Neural crest cell (in vitro differentiated cells): Measurements from ENCODE around the gene RALGAPA2. TPM values are rescaled to one million over a fixed set of nuclear protein-coding genes. Genes with fewer than 3 reads are reported as not detected.

Source experiments
- DNase-seq: peaks from one replicate; pipeline ENCODE4 v3.0.0; 2021; ENCODE audit warnings: low read depth, mixed read lengths, low spot score
- H3K27ac Mint-ChIP-seq: one replicate; pipeline ENCODE4 v1.8.0; 2021; ENCODE audit warnings: mild to moderate bottlenecking, mixed read lengths; ENCODE audit not compliant: unreplicated experiment
- H3K27me3 Mint-ChIP-seq: 2 replicates; pipeline ENCODE4 v1.8.0; 2021; ENCODE audit warnings: low read depth, mild to moderate bottlenecking, mixed read lengths
- H3K36me3 Mint-ChIP-seq: 2 replicates; pipeline ENCODE4 v1.8.0; 2021; ENCODE audit warnings: low read depth, mild to moderate bottlenecking, mixed read lengths
- H3K4me1 Mint-ChIP-seq: 2 replicates; pipeline ENCODE4 v1.8.0; 2021; ENCODE audit warnings: mixed read lengths
- H3K4me3 Mint-ChIP-seq: one replicate; pipeline ENCODE4 v1.8.0; 2021; ENCODE audit warnings: mild to moderate bottlenecking, mixed read lengths
- H3K9me3 Mint-ChIP-seq: 2 replicates; pipeline ENCODE4 v1.8.0; 2021; ENCODE audit warnings: mixed read lengths
- CTCF ChIP-seq: fragments of 200-600 bp; sonication (generic); conservative IDR thresholded peaks from 2 replicates; pipeline ENCODE4 v1.5.0; 2021; ENCODE audit warnings: antibody characterized with exemption, mild to moderate bottlenecking
- total RNA-seq: library from RNA; stranded (reverse); gene quantifications from 2 replicates; pipeline ENCODE4 v1.2.1, GENCODE V29; 2021

RALGAPA2 gene
- total RNA-seq, 1 donor from 2014 or later, result 29.3 TPM

- H3K27ac Mint-ChIP-seq, result no peak overlapping the region
- no peak for TF ChIP-seq CTCF
- no peaks in the 10 kb centered on the region for H3K4me1 Mint-ChIP-seq
- no peaks in the 10 kb centered on the region for H3K9me3 Mint-ChIP-seq
- DNase-seq, result no peak
- H3K36me3 Mint-ChIP-seq, result no peaks in the 10 kb centered on the region
- H3K4me3 Mint-ChIP-seq, result no peak overlapping the region
- peaks cover 17% of the 10 kb centered on the region for H3K27me3 Mint-ChIP-seq
Measured at GRCh38 chr20:20754714-20755113, 42.3 kb upstream of the RALGAPA2 start.

DNA sequence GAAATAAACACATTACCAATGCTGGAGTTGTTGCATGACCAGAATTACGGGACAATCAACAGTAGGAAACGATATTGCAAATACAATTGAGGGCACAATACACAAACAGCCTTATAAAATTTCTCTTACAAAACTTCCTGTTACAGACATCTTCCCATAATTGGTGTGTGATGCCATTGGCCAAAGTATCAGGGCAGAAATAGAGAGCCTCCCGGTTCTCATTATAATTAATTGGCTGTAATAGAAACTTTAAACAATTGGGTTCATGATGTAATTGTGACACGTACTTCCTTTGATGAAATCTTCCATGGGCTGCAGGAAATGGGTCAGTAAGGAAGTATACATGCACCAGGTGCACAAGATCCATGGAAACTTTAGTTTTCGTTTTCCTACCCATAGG lies 40.3 kb upstream of the RALGAPA2 start:
- Mint-ChIP-seq H3K9me3 (peaks cover 5% of the 10 kb centered on the region), H3K36me3 (peaks cover 4% of the 10 kb centered on the region), H3K27me3 (peaks cover 17% of the 10 kb centered on the region), H3K4me1 (no peaks in the 10 kb centered on the region), H3K27ac (no peak overlapping the region), H3K4me3 (no peak overlapping the region)
- DNase-seq, result no peak
- TF ChIP-seq CTCF, result no peak

DNA sequence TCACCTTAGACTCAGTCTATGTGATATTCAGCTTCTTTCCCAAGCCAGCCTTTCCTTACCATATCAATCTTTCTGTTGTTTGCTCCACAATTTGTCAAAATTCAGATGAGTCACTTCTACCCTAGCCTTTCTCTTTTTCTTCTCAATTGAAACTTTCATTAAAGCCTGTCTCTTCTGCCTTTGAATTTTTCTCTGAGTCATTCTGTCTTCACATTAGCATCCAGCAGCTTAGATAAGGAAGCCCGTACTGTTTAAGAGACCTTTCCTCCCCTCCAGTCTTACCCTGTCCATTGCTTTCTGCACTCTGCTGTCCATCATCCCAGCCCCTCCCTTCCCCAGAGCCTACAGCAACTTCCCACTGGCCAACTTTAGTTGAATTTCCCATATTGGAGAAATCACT lies 34.9 kb upstream of the RALGAPA2 start:
- no peak for TF ChIP-seq CTCF
- Mint-ChIP-seq H3K27me3 (peaks cover 6% of the 10 kb centered on the region), H3K36me3 (peaks cover 4% of the 10 kb centered on the region), H3K27ac (no peak overlapping the region), H3K9me3 (peaks cover 9% of the 10 kb centered on the region), H3K4me3 (no peak overlapping the region), H3K4me1 (peaks cover 25% of the 10 kb centered on the region)
- DNase-seq, result no peak

- Mint-ChIP-seq H3K9me3 (peaks cover 9% of the 10 kb centered on the region), H3K4me1 (peaks cover 34% of the 10 kb centered on the region), H3K27me3 (peaks cover 11% of the 10 kb centered on the region), H3K27ac (peak overlapping the region; percentile 96), H3K36me3 (peaks cover 4% of the 10 kb centered on the region), H3K4me3 (peak overlapping the region; percentile 72)
- no peak for TF ChIP-seq CTCF
- DNase-seq, result no peak
Measured at GRCh38 chr20:20744170-20744725, 31.8 kb upstream of the RALGAPA2 start.

DNA sequence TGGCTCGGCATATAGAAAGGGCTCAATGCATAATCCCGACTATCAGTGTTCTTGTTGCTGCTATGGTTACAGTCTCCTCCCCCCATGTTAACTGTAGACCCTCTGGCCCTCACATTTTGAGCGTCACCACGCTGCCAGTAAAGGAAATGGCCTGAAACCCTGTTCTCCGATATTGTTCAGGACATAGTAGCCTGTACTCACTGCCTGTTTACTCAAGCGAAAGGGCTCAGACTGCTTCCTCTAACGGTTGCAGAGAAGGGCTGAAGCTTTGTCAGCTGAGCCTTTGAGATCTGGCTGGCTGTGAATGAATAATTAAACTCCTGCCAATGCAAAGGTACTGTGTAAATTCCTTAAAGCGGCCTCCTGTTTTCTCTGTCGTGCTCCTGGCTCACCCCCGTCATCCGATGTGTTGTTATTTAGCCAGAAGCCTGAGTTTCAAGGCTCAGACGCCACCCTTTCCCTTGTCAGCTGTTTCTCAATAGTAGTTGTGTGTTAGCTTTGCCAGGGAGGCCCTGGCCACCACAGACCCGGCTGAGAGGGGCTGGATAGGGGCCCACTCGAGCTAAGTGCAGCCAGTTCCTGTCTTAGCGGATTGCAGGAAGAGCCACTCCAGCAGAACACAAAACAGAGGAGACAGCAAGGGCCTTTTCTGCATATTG lies 31.2 kb upstream of the RALGAPA2 start:
- Mint-ChIP-seq H3K27me3 (peaks cover 11% of the 10 kb centered on the region), H3K4me1 (peaks cover 34% of the 10 kb centered on the region), H3K27ac (peak overlapping the region; percentile 96), H3K4me3 (peak overlapping the region; percentile 72), H3K36me3 (no peaks in the 10 kb centered on the region), H3K9me3 (peaks cover 4% of the 10 kb centered on the region)
- TF ChIP-seq CTCF, result no peak
- peak; percentile 27 for DNase-seq
